HepG2 (cell line): ENCODE data around the gene SNRNP48. TPM values are rescaled to one million over a fixed set of nuclear protein-coding genes. Genes with fewer than 3 reads are reported as not detected.
A peak's percentile ranks its signal among the peaks of the same experiment; 100 is the strongest.

Experiments used
- ATAC-seq: fragments of 200-7000 bp; cut with Tn5 transposase; 3 replicates; pipeline ENCODE4 v1.9.1; 2020; ENCODE audit warnings: mild to moderate bottlenecking, moderate library complexity
- BruUV-seq: library from RNA; stranded (reverse); fragments of 400-500 nt; replicated peaks from 2 replicates; lab custom pipeline; 2021; lab: Mats Ljungman, UMichigan
- CTCF ChIA-PET: fragments of 300-600 bp; formaldehyde crosslinking; extraction: SDS; loops from one replicate; lab custom pipeline; 2021; ENCODE audit warnings: low total read pairs, inconsistent platforms, low intra/inter-chr PET ratio; lab: Yijun Ruan, JAX
- POLR2A ChIA-PET: fragments of 350-600 bp; sonication (Branson Sonifier 250); formaldehyde crosslinking; loops from one replicate; lab custom pipeline; 2020; ENCODE audit warnings: antibody characterized with exemption, inconsistent platforms; lab: Yijun Ruan, JAX
- DNase-seq: peaks from one replicate; pipeline ENCODE4 v3.0.0-alpha.2; 2015; ENCODE audit warnings: low spot score
- FAIRE-seq: peaks from 3 replicates; lab custom pipeline; 2011; peaks lifted over from hg19 to GRCh38; lab: Jason Lieb, UNC
- H2AFZ ChIP-seq: one replicate; pipeline ENCODE4 v1.6.1; 2011; ENCODE audit warnings: low read length, inconsistent platforms
- H3K27ac ChIP-seq: fragments of 300-600 bp; 3 replicates; pipeline ENCODE4 v1.8.0; 2011; ENCODE audit warnings: mixed run types, mild to moderate bottlenecking, mixed read lengths, low read length, inconsistent platforms; ENCODE audit not compliant: insufficient read depth; ENCODE audit errors: extremely low read length
- H3K27me3 ChIP-seq, 2 experiments: fragments of 200-600 bp in 1 of 2; 2 replicates in 1 of 2; 3 replicates in 1 of 2; pipeline versions ENCODE4 v1.6.0 to v1.8.0; 2011; ENCODE audit warnings: low read length in 2 of 2, mild to moderate bottlenecking in 2 of 2, moderate library complexity in 2 of 2, inconsistent platforms in 1 of 2; ENCODE audit not compliant: insufficient read depth in 2 of 2, control insufficient read depth in 1 of 2
- H3K36me3 ChIP-seq, 2 experiments: fragments of 200-600 bp in 1 of 2; replicated peaks in 1 of 2; 2 replicates in 1 of 2; 3 replicates in 1 of 2; pipeline versions ENCODE4 v1.5.1 to v1.8.0; 2011; ENCODE audit warnings: low read length in 2 of 2, inconsistent platforms in 1 of 2; ENCODE audit not compliant: insufficient read depth in 2 of 2, control insufficient read depth in 1 of 2
- H3K4me1 ChIP-seq: 2 replicates; pipeline ENCODE4 v1.5.1; 2012; ENCODE audit warnings: low read length, inconsistent platforms; ENCODE audit not compliant: insufficient read depth
- H3K4me2 ChIP-seq: 2 replicates; pipeline ENCODE4 v1.6.0; 2011; ENCODE audit warnings: low read depth, low read length, inconsistent platforms
- H3K4me3 ChIP-seq, 3 experiments: fragments of 200-600 bp in 1 of 3; sonication (generic), shearing (Covaris generic) in 1 of 3; replicated peaks in 1 of 3; 2 replicates each; pipeline ENCODE4 v1.5.1; 2011 to 2016; ENCODE audit warnings: low read length in 3 of 3, inconsistent platforms in 2 of 3, low read depth in 2 of 3, mild to moderate bottlenecking in 2 of 3, control low read depth in 1 of 3, mixed read lengths in 1 of 3; ENCODE audit not compliant: insufficient read depth in 1 of 3
- H3K79me2 ChIP-seq: one replicate; pipeline ENCODE4 v1.6.1; 2011; ENCODE audit warnings: low read length, inconsistent platforms; ENCODE audit not compliant: insufficient read depth
- H3K9ac ChIP-seq: 2 replicates; pipeline ENCODE4 v1.6.0; 2011; ENCODE audit warnings: mild to moderate bottlenecking, low read depth, low read length, inconsistent platforms; ENCODE audit not compliant: insufficient read depth
- H3K9me3 ChIP-seq: 2 replicates; pipeline ENCODE4 v1.5.1; 2012; ENCODE audit warnings: mild to moderate bottlenecking, low read length
- H4K20me1 ChIP-seq: 2 replicates; pipeline ENCODE4 v1.6.0; 2011; ENCODE audit warnings: inconsistent platforms, mild to moderate bottlenecking, low read length, moderate library complexity; ENCODE audit not compliant: insufficient read depth
- AKNA ChIP-seq: sonication (generic); formaldehyde crosslinking; IDR thresholded peaks from 2 replicates; pipeline ENCODE4 v1.4.0; 2020; ENCODE audit warnings: missing genetic modification reagents, borderline replicate concordance
- CEBPB ChIP-seq: IDR thresholded peaks from 2 replicates; pipeline ENCODE4 v1.6.1; 2011; ENCODE audit warnings: low read depth, low read length, improper control_type of control experiment, borderline replicate concordance
- DNMT1 ChIP-seq: sonication (generic); formaldehyde crosslinking; IDR thresholded peaks from 2 replicates; pipeline ENCODE4 v1.5.1; 2020; ENCODE audit warnings: mild to moderate bottlenecking, missing genetic modification reagents
- ELF3 ChIP-seq: IDR thresholded peaks from 2 replicates; pipeline ENCODE4 v1.6.1; 2016; ENCODE audit warnings: missing genetic modification reagents, missing compliant biosample characterization
- GZF1 ChIP-seq: sonication (generic); formaldehyde crosslinking; IDR thresholded peaks from 2 replicates; pipeline ENCODE4 v1.5.1; 2020; ENCODE audit warnings: mild to moderate bottlenecking, missing genetic modification reagents
- KLF9 ChIP-seq: IDR thresholded peaks from 2 replicates; pipeline ENCODE4 v1.6.1; 2016; ENCODE audit warnings: low read depth
- NFE2L1 ChIP-seq: sonication (generic); formaldehyde crosslinking; IDR thresholded peaks from 2 replicates; pipeline ENCODE4 v1.4.0; 2020; ENCODE audit warnings: missing genetic modification reagents, mild to moderate bottlenecking, borderline replicate concordance
- PHF8 ChIP-seq: sonication (generic); formaldehyde crosslinking; IDR thresholded peaks from 2 replicates; pipeline ENCODE4 v1.5.0; 2020; ENCODE audit warnings: missing genetic modification reagents
- RORA ChIP-seq: sonication (generic); formaldehyde crosslinking; IDR thresholded peaks from 2 replicates; pipeline ENCODE4 v1.5.0; 2020; ENCODE audit warnings: mild to moderate bottlenecking, missing genetic modification reagents, moderate library complexity
- ZNF788 ChIP-seq: sonication (generic); formaldehyde crosslinking; IDR thresholded peaks from 2 replicates; pipeline ENCODE4 v1.5.0; 2020; ENCODE audit warnings: mild to moderate bottlenecking, missing genetic modification reagents, borderline replicate concordance
- ZNF878 ChIP-seq: sonication (generic); formaldehyde crosslinking; IDR thresholded peaks from 2 replicates; pipeline ENCODE4 v1.8.1; 2023; ENCODE audit warnings: mild to moderate bottlenecking, missing genetic modification reagents, moderate library complexity
- WGBS: methylation state at CpG from one replicate; pipeline ENCODE4 v1.1.6; 2017; ENCODE audit warnings: low lambda C conversion rate; 5-methylcytosine and 5-hydroxymethylcytosine counted together
- in situ Hi-C: cut with HindIII; loops from 2 replicates; pipeline ENCODE4 v1.10.0; 2017; ENCODE audit warnings: low pct_unique_long_range_greater_than_20kb; ENCODE audit not compliant: extremely low pct_ligation_motif_present
- intact Hi-C: fragments of 100-400 bp; cut with micrococcal nuclease; formaldehyde crosslinking; loops from one replicate; pipeline ENCODE4 v1.10.0; 2022; ENCODE audit not compliant: unreplicated experiment
- polyA plus RNA-seq, 8 experiments: library from polyadenylated mRNA; depleted of rRNA in 3 of 8; stranded (reverse) in 7 of 8; unstranded in 1 of 8; fragments of >200 nt; fragmentation: Illumina TruSeq in 4 of 8; extraction: Trizol in 4 of 8; gene quantifications; 2 replicates each; pipeline versions ENCODE4 v1.2.1 to v1.2.3, GENCODE V29; 2011 to 2016; ENCODE audit warnings: low read depth in 4 of 8, missing spikeins in 1 of 8, mixed read lengths in 1 of 8; ENCODE audit not compliant: insufficient read depth in 1 of 8
- total RNA-seq, 5 experiments: library from RNA; depleted of rRNA; stranded (reverse); fragments of >200 nt; fragmentation: Illumina TruSeq; extraction: Trizol; gene quantifications; 2 replicates each; pipeline ENCODE4 v1.2.3, GENCODE V29; 2016; ENCODE audit warnings: low read depth in 1 of 5
- TF ChIP-seq, protein P1 (sequence below): sonication (generic); formaldehyde crosslinking; IDR thresholded peaks from 2 replicates; pipeline ENCODE4 v1.8.0; 2022; ENCODE audit warnings: missing genetic modification reagents, mild to moderate bottlenecking, inconsistent platforms, borderline replicate concordance
- TF ChIP-seq, protein P2 (sequence below): sonication (generic); formaldehyde crosslinking; IDR thresholded peaks from 2 replicates; pipeline ENCODE4 v1.4.0; 2020; ENCODE audit warnings: missing genetic modification reagents, borderline replicate concordance
- TF ChIP-seq, protein P3 (sequence below): sonication (generic); formaldehyde crosslinking; conservative IDR thresholded peaks from 2 replicates; pipeline ENCODE4 v1.4.0; 2020; ENCODE audit warnings: missing genetic modification reagents

The SNRNP48 gene
- total and polyA plus RNA-seq, 2 of the 13 experiments (the other 11 are each of a cell fraction or from before 2014, with no cell fraction given): 17.5 to 47.5 TPM

GRCh38 chr6:7589221-7589620, 777 bp upstream of the SNRNP48 start:
- H3K27ac ChIP-seq: no peak overlapping the region
- in situ Hi-C loops: no loop called here
- CTCF ChIA-PET: no interaction called here
- TF ChIP-seq AKNA: no peak
- no peak for TF ChIP-seq ZNF878 (CRISPR knock-in tag)
- no peak for TF ChIP-seq NFE2L1 (CRISPR knock-in tag)
- no peak for TF ChIP-seq PHF8 (CRISPR knock-in tag)
- 0 out of 2 replicates have a peak, but pooled peaks have one; percentile 8 for TF ChIP-seq GZF1 (CRISPR knock-in tag)
- TF ChIP-seq ELF3 (CRISPR knock-in tag): no peak
- TF ChIP-seq DNMT1 (CRISPR knock-in tag): no peak
- TF ChIP-seq, protein P1, sequence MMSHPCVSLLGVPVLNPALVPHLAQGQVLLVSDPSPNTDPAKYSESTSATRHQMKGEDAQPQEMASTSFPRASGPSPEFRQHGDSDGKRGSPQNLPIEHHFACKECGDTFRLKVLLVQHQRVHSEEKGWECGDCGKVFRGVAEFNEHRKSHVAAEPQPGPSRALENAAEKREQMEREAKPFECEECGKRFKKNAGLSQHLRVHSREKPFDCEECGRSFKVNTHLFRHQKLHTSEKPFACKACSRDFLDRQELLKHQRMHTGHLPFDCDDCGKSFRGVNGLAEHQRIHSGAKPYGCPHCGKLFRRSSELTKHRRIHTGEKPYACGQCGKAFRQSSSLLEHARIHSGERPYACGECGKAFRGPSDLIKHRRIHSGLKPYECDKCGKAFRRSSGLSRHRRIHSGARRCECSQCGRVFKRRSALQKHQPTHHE: no peak
- TF ChIP-seq CEBPB: 0 out of 2 replicates have a peak, but pooled peaks have one; percentile 53
- no peak for TF ChIP-seq KLF9
- TF ChIP-seq ZNF788 (CRISPR knock-in tag): no peak
- TF ChIP-seq, protein P2, sequence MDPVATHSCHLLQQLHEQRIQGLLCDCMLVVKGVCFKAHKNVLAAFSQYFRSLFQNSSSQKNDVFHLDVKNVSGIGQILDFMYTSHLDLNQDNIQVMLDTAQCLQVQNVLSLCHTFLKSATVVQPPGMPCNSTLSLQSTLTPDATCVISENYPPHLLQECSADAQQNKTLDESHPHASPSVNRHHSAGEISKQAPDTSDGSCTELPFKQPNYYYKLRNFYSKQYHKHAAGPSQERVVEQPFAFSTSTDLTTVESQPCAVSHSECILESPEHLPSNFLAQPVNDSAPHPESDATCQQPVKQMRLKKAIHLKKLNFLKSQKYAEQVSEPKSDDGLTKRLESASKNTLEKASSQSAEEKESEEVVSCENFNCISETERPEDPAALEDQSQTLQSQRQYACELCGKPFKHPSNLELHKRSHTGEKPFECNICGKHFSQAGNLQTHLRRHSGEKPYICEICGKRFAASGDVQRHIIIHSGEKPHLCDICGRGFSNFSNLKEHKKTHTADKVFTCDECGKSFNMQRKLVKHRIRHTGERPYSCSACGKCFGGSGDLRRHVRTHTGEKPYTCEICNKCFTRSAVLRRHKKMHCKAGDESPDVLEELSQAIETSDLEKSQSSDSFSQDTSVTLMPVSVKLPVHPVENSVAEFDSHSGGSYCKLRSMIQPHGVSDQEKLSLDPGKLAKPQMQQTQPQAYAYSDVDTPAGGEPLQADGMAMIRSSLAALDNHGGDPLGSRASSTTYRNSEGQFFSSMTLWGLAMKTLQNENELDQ (CRISPR knock-in tag): no peak
- TF ChIP-seq, protein P3, sequence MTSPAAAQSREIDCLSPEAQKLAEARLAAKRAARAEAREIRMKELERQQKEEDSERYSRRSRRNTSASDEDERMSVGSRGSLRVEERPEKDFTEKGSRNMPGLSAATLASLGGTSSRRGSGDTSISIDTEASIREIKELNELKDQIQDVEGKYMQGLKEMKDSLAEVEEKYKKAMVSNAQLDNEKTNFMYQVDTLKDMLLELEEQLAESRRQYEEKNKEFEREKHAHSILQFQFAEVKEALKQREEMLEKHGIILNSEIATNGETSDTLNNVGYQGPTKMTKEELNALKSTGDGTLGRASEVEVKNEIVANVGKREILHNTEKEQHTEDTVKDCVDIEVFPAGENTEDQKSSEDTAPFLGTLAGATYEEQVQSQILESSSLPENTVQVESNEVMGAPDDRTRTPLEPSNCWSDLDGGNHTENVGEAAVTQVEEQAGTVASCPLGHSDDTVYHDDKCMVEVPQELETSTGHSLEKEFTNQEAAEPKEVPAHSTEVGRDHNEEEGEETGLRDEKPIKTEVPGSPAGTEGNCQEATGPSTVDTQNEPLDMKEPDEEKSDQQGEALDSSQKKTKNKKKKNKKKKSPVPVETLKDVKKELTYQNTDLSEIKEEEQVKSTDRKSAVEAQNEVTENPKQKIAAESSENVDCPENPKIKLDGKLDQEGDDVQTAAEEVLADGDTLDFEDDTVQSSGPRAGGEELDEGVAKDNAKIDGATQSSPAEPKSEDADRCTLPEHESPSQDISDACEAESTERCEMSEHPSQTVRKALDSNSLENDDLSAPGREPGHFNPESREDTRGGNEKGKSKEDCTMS (CRISPR knock-in tag): no peak
- TF ChIP-seq RORA (CRISPR knock-in tag): no peak

More at GRCh38 chr6:7589221-7589620, 777 bp upstream of the SNRNP48 start:
- peaks cover 10 to 20% of the 10 kb centered on the region in 2 experiments for H3K36me3 ChIP-seq
- peaks cover 34% of the 10 kb centered on the region for H3K4me1 ChIP-seq
- DNase-seq: no peak
- WGBS: 85% methylated on average over 3 of the region's 3 CpGs
- no peaks in the 10 kb centered on the region for H3K27me3 ChIP-seq
- peak overlapping the region; percentile 76 for H3K4me2 ChIP-seq
- no peak for ATAC-seq
- H2AFZ ChIP-seq: no peak overlapping the region
- no peak for FAIRE-seq
- intact Hi-C loops: no loop called here
- peaks cover 31% of the 10 kb centered on the region for H4K20me1 ChIP-seq
- no TSS peak for BruUV-seq
- H3K9ac ChIP-seq: no peak overlapping the region
- peak overlapping the region in 1 of 3 experiments; percentile 77; a peak in 2 of 6 replicates for H3K4me3 ChIP-seq
- H3K79me2 ChIP-seq: peaks cover 36% of the 10 kb centered on the region
- POLR2A ChIA-PET: interaction anchor here (0.7 to 2.9 kb wide), 10 partner anchors 9 to 199 kb away, joined by 3 to 37 read pairs (median 9); partner anchors contain the start of genes CAGE1, DSP and RIOK1
- no peaks in the 10 kb centered on the region for H3K9me3 ChIP-seq
